PC-3 (cell line): ENCODE measurements around the gene CABLES1. TPM values are rescaled to one million over a fixed set of nuclear protein-coding genes. Genes with fewer than 3 reads are reported as not detected.
"Not testable (repeated sequence)": the region's sequence is repeated elsewhere in the genome, so short reads cannot be mapped to it uniquely, and the experiment has no call there.

Source experiments
- ATAC-seq: fragments of 200-7000 bp; cut with Tn5 transposase; 2 replicates; pipeline ENCODE4 v1.9.1; 2020; ENCODE audit warnings: mild to moderate bottlenecking, moderate library complexity
- BruUV-seq: library from RNA; stranded (reverse); fragments of 400-500 nt; replicated peaks from 2 replicates; lab custom pipeline; 2021; lab: Mats Ljungman, UMichigan
- CTCF ChIA-PET: fragments of 300-600 bp; sonication (Branson Sonifier 250); formaldehyde crosslinking; loops from one replicate; lab custom pipeline; 2022; ENCODE audit warnings: antibody characterized with exemption; lab: Charles Lee
- POLR2A ChIA-PET: fragments of 300-600 bp; sonication (Branson Sonifier 250); formaldehyde crosslinking; loops from one replicate; lab custom pipeline; 2022; ENCODE audit warnings: antibody characterized with exemption; ENCODE audit not compliant: unreplicated experiment; lab: Charles Lee
- DNase-seq: peaks from one replicate; pipeline ENCODE4 v3.0.0-alpha.2; 2015
- H2AFZ ChIP-seq: fragments of 300-600 bp; sonication (generic); 2 replicates; pipeline ENCODE4 v1.6.0; 2016; ENCODE audit warnings: antibody characterized with exemption, low read length
- H3F3A ChIP-seq: fragments of 300-600 bp; sonication (generic); one replicate; pipeline ENCODE4 v1.6.0; 2017; ENCODE audit warnings: antibody characterized with exemption, low read length, control low read depth, mild to moderate bottlenecking; ENCODE audit not compliant: unreplicated experiment
- H3K27ac ChIP-seq: fragments of 300-600 bp; sonication (generic); 2 replicates; pipeline ENCODE4 v1.5.1; 2016; ENCODE audit warnings: mild to moderate bottlenecking, low read length
- H3K27me3 ChIP-seq: fragments of 300-600 bp; sonication (generic); 2 replicates; pipeline ENCODE4 v1.6.1; 2016; ENCODE audit warnings: low read length, mixed read lengths
- H3K36me3 ChIP-seq: fragments of 300-600 bp; sonication (generic); 2 replicates; pipeline ENCODE4 v1.6.1; 2016; ENCODE audit warnings: low read depth, mixed run types, low read length, mixed read lengths
- H3K4me1 ChIP-seq: fragments of 300-600 bp; sonication (generic); 2 replicates; pipeline ENCODE4 v1.5.1; 2016; ENCODE audit warnings: low read length; ENCODE audit not compliant: insufficient read depth
- H3K4me2 ChIP-seq: fragments of 300-600 bp; sonication (generic); 2 replicates; pipeline ENCODE4 v1.6.0; 2016; ENCODE audit warnings: low read length
- H3K4me3 ChIP-seq: fragments of 300-600 bp; sonication (generic); 2 replicates; pipeline ENCODE4 v1.5.1; 2016; ENCODE audit warnings: mild to moderate bottlenecking, low read length, mixed read lengths
- H3K79me2 ChIP-seq: fragments of 300-600 bp; sonication (generic); 2 replicates; pipeline ENCODE4 v1.6.1; 2017; ENCODE audit warnings: low read length, mixed read lengths
- H3K9ac ChIP-seq: fragments of 300-600 bp; sonication (generic); 2 replicates; pipeline ENCODE4 v1.6.0; 2016; ENCODE audit warnings: mild to moderate bottlenecking, low read length
- H3K9me2 ChIP-seq: fragments of 300-600 bp; sonication (generic); replicated peaks from 2 replicates; pipeline ENCODE4 v1.6.1; 2016; ENCODE audit warnings: mixed run types, low read length, mixed read lengths
- H3K9me3 ChIP-seq: fragments of 300-600 bp; sonication (generic); 2 replicates; pipeline ENCODE4 v1.6.1; 2016; ENCODE audit warnings: low read length, mixed read lengths
- H4K20me1 ChIP-seq: fragments of 300-600 bp; sonication (generic); 2 replicates; pipeline ENCODE4 v1.6.1; 2016; ENCODE audit warnings: low read length, mixed read lengths
- EZH2 ChIP-seq: fragments of 300-600 bp; sonication (generic); IDR thresholded peaks from one replicate; pipeline ENCODE4 v1.6.1; 2017; ENCODE audit warnings: antibody characterized with exemption, mild to moderate bottlenecking, low read length; ENCODE audit not compliant: unreplicated experiment
- EZH2phosphoT487 ChIP-seq: fragments of 300-600 bp; sonication (generic); IDR thresholded peaks from 2 replicates; pipeline ENCODE4 v1.6.1; 2018; ENCODE audit warnings: mild to moderate bottlenecking, antibody characterized with exemption, low read length, borderline replicate concordance
- intact Hi-C: fragments of 100-400 bp; cut with micrococcal nuclease; formaldehyde crosslinking; loops from 2 replicates; pipeline ENCODE4 v1.9.0; 2023
- total RNA-seq: library from RNA; depleted of rRNA; stranded (reverse); fragments of >200 nt; gene quantifications from 2 replicates; pipeline ENCODE4 v1.2.3, GENCODE V29; 2014
- TF ChIP-seq, protein P1 (sequence below): fragments of 300-600 bp; sonication (generic); conservative IDR thresholded peaks from 2 replicates; pipeline ENCODE4 v1.5.1; 2017; ENCODE audit warnings: antibody characterized with exemption, low read depth, mild to moderate bottlenecking, low read length

The CABLES1 gene
- total RNA-seq, 1 experiment from 2014 or later, result 18.6 TPM

DNA sequence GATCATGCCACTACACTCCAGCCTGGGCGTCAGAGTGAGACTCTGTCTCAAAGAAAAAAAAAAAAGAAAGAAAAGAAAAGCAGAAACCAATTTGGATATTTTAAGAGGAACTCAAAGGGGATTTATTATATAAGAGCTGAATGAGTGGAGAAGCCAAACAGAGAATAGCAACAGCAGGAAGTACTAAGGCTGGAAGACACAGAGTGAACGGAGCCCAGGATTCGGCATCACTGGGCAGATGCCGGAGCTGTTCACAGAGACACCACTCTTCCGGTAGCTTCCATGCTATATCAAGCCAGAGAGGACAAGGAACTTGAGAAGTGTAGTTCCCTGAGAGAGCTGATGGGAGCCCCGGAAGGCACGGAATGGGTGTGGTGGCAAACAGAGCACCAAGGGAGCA lies 47.0 kb upstream of the CABLES1 start:
- POLR2A ChIA-PET, result no interaction called here

DNA sequence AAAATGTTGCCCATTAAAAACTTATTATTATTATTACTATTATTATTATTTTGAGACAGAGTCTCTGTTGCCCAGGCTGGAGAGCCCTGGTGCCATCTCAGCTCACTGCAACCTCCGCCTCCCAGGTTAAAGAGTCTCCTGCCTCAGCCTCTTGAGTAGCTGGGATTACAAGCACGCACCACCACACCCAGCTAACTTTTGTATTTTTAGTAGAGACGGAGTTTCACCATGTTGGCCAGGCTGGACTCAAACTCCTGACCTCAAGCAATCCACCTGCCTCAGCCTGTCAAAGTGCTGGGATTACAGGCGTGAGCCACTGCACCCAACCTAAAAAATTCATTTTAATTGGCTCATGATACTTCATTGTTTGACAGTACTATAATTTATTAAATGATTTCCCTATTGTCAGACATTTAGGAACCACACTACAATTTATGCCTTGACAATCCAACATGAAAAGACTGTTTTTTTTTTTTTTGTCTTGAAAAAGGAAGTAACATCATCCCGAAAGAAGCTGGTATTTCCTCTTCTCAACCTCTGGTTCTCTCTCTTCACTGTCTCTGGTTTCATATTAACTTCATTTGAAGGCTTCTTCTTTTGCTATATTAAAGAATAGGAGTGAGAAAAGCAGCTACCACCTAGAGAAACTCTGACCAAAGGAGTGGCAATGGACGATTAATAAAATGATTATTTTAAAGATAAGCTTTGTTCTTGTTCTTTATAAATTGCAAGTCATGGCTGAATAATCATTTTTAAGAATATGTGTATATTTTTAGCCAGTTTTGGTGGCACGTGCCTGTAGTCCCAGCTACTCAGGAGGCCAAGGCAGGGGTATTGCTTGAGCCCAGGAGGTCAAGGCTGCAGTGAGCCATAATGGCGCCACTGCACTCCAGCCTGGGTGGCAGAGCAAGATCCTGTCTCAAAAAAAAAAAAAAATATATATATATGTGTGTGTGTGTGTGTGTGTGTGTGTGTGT lies 44.0 kb upstream of the CABLES1 start:
- not testable (repeated sequence) for H3K4me2 ChIP-seq

More for the DNA sequence above, 47.0 kb upstream of the CABLES1 start:
- H3F3A ChIP-seq, result no peaks in the 10 kb centered on the region
- DNase-seq (no peak), ATAC-seq (no peak)
- no peaks in the 10 kb centered on the region for H3K27me3 ChIP-seq
- no peaks in the 10 kb centered on the region for H3K9me2 ChIP-seq
- TF ChIP-seq EZH2phosphoT487 (no peak), EZH2 (no peak)
- TF ChIP-seq, protein P1, sequence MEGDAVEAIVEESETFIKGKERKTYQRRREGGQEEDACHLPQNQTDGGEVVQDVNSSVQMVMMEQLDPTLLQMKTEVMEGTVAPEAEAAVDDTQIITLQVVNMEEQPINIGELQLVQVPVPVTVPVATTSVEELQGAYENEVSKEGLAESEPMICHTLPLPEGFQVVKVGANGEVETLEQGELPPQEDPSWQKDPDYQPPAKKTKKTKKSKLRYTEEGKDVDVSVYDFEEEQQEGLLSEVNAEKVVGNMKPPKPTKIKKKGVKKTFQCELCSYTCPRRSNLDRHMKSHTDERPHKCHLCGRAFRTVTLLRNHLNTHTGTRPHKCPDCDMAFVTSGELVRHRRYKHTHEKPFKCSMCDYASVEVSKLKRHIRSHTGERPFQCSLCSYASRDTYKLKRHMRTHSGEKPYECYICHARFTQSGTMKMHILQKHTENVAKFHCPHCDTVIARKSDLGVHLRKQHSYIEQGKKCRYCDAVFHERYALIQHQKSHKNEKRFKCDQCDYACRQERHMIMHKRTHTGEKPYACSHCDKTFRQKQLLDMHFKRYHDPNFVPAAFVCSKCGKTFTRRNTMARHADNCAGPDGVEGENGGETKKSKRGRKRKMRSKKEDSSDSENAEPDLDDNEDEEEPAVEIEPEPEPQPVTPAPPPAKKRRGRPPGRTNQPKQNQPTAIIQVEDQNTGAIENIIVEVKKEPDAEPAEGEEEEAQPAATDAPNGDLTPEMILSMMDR, result no peak
- no peak overlapping the region for H3K27ac ChIP-seq
- no peaks in the 10 kb centered on the region for H4K20me1 ChIP-seq
- H3K9me3 ChIP-seq, result no peaks in the 10 kb centered on the region
- no peaks in the 10 kb centered on the region for H3K4me1 ChIP-seq
- no TSS peak for BruUV-seq
- no peaks in the 10 kb centered on the region for H3K79me2 ChIP-seq
- no peak overlapping the region for H3K4me3 ChIP-seq
- H3K9ac ChIP-seq, result no peak overlapping the region
- H3K4me2 ChIP-seq, result no peak overlapping the region
- intact Hi-C loops, result no loop called here
- H2AFZ ChIP-seq, result no peak overlapping the region
- no peaks in the 10 kb centered on the region for H3K36me3 ChIP-seq
- CTCF ChIA-PET, result no interaction called here

DNA sequence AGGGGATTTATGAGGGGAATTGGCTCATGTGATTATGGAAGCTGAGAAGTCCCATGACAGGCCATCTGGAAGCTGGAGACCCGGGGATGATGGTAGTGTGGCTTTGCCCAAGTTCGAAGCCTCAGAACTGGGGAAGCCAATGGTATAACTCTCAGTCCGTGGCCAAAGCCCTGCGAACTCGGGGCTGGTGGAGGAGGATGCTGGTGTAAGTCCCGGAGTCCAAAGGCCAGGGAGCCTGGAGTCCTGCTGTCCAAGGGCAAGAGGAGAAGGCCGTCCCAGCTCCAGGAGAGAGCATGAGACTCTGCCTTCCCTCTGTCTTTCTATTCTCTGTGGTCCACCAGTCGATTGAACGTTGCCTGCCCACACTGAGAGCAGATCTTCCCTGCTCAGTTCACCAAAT lies 43.2 kb upstream of the CABLES1 start:
- Histone ChIP-seq H3K9me3 (no peaks in the 10 kb centered on the region), H3K4me1 (peaks cover 11% of the 10 kb centered on the region), H3K36me3 (no peaks in the 10 kb centered on the region), H3K79me2 (no peaks in the 10 kb centered on the region), H3K27ac (no peak overlapping the region), H4K20me1 (no peaks in the 10 kb centered on the region), H2AFZ (no peak overlapping the region), H3K4me2 (no peak overlapping the region), H3K4me3 (no peak overlapping the region), H3K27me3 (no peaks in the 10 kb centered on the region), H3K9ac (no peak overlapping the region), H3F3A (no peaks in the 10 kb centered on the region), H3K9me2 (no peaks in the 10 kb centered on the region)
- ATAC-seq (no peak), DNase-seq (no peak)
- ChIA-PET CTCF (no interaction called here), POLR2A (no interaction called here)
- BruUV-seq, result no TSS peak
- intact Hi-C loops, result no loop called here
- TF ChIP-seq EZH2, result no peak
- TF ChIP-seq EZH2phosphoT487, result no peak
- TF ChIP-seq, protein P1, result no peak

More for the DNA sequence above, 44.0 kb upstream of the CABLES1 start:
- H3K4me1 ChIP-seq, H3K27ac ChIP-seq, H4K20me1 ChIP-seq, DNase-seq, POLR2A ChIA-PET, H2AFZ ChIP-seq, BruUV-seq, H3F3A ChIP-seq, ATAC-seq, H3K9me2 ChIP-seq, H3K36me3 ChIP-seq, H3K79me2 ChIP-seq, H3K9me3 ChIP-seq, H3K4me3 ChIP-seq, intact Hi-C loops, H3K9ac ChIP-seq, H3K27me3 ChIP-seq: not testable (repeated sequence)
- CTCF ChIA-PET, result interaction anchor here (0.5 kb wide), 1 partner anchor 321 kb away, joined by 4 read pairs; no protein-coding TSS in a partner anchor

DNA sequence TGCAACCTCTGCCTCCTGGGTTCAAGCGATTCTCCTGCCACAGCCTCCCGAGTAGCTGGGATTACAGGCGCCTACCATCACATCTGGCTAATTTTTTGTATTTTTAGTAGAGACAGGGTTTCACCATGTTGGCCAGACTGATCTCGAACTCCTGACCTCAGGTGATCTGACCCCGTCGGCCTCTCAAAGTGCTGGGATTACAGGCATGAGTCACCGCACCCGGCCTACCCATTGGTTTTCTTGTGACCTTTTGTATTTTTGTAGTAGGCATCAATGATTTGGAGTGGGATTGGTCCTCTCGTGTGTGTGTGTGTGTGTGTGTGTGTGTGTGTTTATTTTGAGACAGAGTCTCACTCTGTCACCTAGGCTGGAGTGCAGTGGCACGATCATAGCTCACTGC lies 42.2 kb upstream of the CABLES1 start:
- DNase-seq, POLR2A ChIA-PET, H3K9me2 ChIP-seq, H3K36me3 ChIP-seq, H3K4me2 ChIP-seq, H3K27me3 ChIP-seq, H3K9ac ChIP-seq, H3K27ac ChIP-seq, H3K4me3 ChIP-seq, ATAC-seq, H3K79me2 ChIP-seq, H3K9me3 ChIP-seq, intact Hi-C loops, BruUV-seq, H4K20me1 ChIP-seq, H3F3A ChIP-seq, CTCF ChIA-PET, H2AFZ ChIP-seq: not testable (repeated sequence)
- peaks cover 11% of the 10 kb centered on the region for H3K4me1 ChIP-seq
